ENCODE results near the gene AFMID.

The AFMID gene

GRCh38 chr17:78238823-78239488 is 51.8 kb downstream of the AFMID start:
- no peak for DNase-seq (ENCODE audit: extremely low read depth, low read depth)
- TF ChIP-seq CTCF (IDR thresholded peaks at IDR 0.05; ENCODE audit: low read depth, low read length) = no peak

- no peak for DNase-seq (ENCODE audit: extremely low read depth, low read depth)
- no peak for TF ChIP-seq CTCF (IDR thresholded peaks at IDR 0.05; ENCODE audit: low read depth, low read length)
Observed at GRCh38 chr17:78239489-78239931, 52.3 kb downstream of the AFMID start.

- no peak for TF ChIP-seq CTCF (IDR thresholded peaks at IDR 0.05; ENCODE audit: low read depth, low read length)
- DNase-seq (ENCODE audit: extremely low read depth, low read depth) = no peak
Observed at GRCh38 chr17:78240012-78240655, 53.0 kb downstream of the AFMID start.

- TF ChIP-seq CTCF (IDR thresholded peaks at IDR 0.05; ENCODE audit: low read depth, low read length) = no peak
- DNase-seq (ENCODE audit: extremely low read depth, low read depth) = no peak
Observed at GRCh38 chr17:78240839-78241238, 53.7 kb downstream of the AFMID start.

GRCh38 chr17:78241277-78242023 is 54.3 kb downstream of the AFMID start:
- no peak for TF ChIP-seq CTCF (IDR thresholded peaks at IDR 0.05; ENCODE audit: low read depth, low read length)
- no peak for DNase-seq (ENCODE audit: extremely low read depth, low read depth)

GRCh38 chr17:78242024-78242742 is 55.0 kb downstream of the AFMID start:
- no peak for TF ChIP-seq CTCF (IDR thresholded peaks at IDR 0.05; ENCODE audit: low read depth, low read length)
- no peak for DNase-seq (ENCODE audit: extremely low read depth, low read depth)

Measured in AG09319 (cell line).